RWPE2 (cell line): ENCODE measurements around the gene TNS3.

Experiments used
- ATAC-seq: fragments of 200-7000 bp; cut with Tn5 transposase; 3 replicates; pipeline ENCODE4 v1.9.1; 2021; ENCODE audit warnings: low read depth
- DNase-seq: peaks from one replicate; pipeline ENCODE4 v3.0.0-alpha.2; 2020; ENCODE audit warnings: low spot score
- H3K27ac ChIP-seq: fragments of 450-650 bp; 2 replicates; pipeline ENCODE4 v1.5.1; 2017; ENCODE audit warnings: mild to moderate bottlenecking; ENCODE audit not compliant: poor library complexity, severe bottlenecking
- H3K27me3 ChIP-seq: fragments of 250-450 bp; sonication (Bioruptor Pico); 2 replicates; pipeline ENCODE4 v1.5.1; 2021; ENCODE audit warnings: mild to moderate bottlenecking, moderate library complexity; ENCODE audit not compliant: insufficient read depth, poor library complexity, severe bottlenecking
- H3K36me3 ChIP-seq: fragments of 250-450 bp; sonication (Bioruptor Pico); 2 replicates; pipeline ENCODE4 v1.5.1; 2020; ENCODE audit warnings: low read depth, mild to moderate bottlenecking, moderate library complexity
- H3K4me1 ChIP-seq: fragments of 250-450 bp; sonication (Bioruptor Pico); 2 replicates; pipeline ENCODE4 v1.5.1; 2021; ENCODE audit warnings: mild to moderate bottlenecking, moderate library complexity; ENCODE audit not compliant: insufficient read depth, poor library complexity, severe bottlenecking
- H3K4me3 ChIP-seq: fragments of 250-450 bp; sonication (Bioruptor Pico); 2 replicates; pipeline ENCODE4 v1.5.1; 2021; ENCODE audit warnings: mild to moderate bottlenecking, moderate library complexity; ENCODE audit not compliant: severe bottlenecking
- H3K9me3 ChIP-seq: fragments of 250-450 bp; sonication (Bioruptor Pico); 2 replicates; pipeline ENCODE4 v1.5.1; 2021; ENCODE audit warnings: mild to moderate bottlenecking, moderate library complexity; ENCODE audit not compliant: severe bottlenecking
- TF ChIP-seq, protein P1 (sequence below): fragments of 450-650 bp; IDR thresholded peaks from one replicate; pipeline ENCODE4 v1.5.1; 2017; ENCODE audit warnings: mild to moderate bottlenecking, moderate library complexity; ENCODE audit not compliant: poor library complexity, severe bottlenecking

The TNS3 gene

GRCh38 chr7:47573758-47574481, 8.0 kb downstream of the TNS3 start:
- no peak for DNase-seq
- H3K27ac ChIP-seq, result peak overlapping the region; percentile 88
- peaks cover 63% of the 10 kb centered on the region for H3K4me1 ChIP-seq

GRCh38 chr7:47572939-47573757, 8.8 kb downstream of the TNS3 start:
- peaks cover 39% of the 10 kb centered on the region for H3K36me3 ChIP-seq
- TF ChIP-seq, protein P1, sequence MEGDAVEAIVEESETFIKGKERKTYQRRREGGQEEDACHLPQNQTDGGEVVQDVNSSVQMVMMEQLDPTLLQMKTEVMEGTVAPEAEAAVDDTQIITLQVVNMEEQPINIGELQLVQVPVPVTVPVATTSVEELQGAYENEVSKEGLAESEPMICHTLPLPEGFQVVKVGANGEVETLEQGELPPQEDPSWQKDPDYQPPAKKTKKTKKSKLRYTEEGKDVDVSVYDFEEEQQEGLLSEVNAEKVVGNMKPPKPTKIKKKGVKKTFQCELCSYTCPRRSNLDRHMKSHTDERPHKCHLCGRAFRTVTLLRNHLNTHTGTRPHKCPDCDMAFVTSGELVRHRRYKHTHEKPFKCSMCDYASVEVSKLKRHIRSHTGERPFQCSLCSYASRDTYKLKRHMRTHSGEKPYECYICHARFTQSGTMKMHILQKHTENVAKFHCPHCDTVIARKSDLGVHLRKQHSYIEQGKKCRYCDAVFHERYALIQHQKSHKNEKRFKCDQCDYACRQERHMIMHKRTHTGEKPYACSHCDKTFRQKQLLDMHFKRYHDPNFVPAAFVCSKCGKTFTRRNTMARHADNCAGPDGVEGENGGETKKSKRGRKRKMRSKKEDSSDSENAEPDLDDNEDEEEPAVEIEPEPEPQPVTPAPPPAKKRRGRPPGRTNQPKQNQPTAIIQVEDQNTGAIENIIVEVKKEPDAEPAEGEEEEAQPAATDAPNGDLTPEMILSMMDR, result no peak
- no peaks in the 10 kb centered on the region for H3K9me3 ChIP-seq
- peaks cover 55% of the 10 kb centered on the region for H3K4me1 ChIP-seq
- no peak for DNase-seq
- H3K4me3 ChIP-seq, result no peak overlapping the region
- no peaks in the 10 kb centered on the region for H3K27me3 ChIP-seq
- no peak for ATAC-seq
- peak overlapping the region; percentile 88 for H3K27ac ChIP-seq

More at GRCh38 chr7:47573758-47574481, 8.0 kb downstream of the TNS3 start:
- TF ChIP-seq, protein P1, result no peak
- peaks cover 40% of the 10 kb centered on the region for H3K36me3 ChIP-seq
- H3K9me3 ChIP-seq, result no peaks in the 10 kb centered on the region
- no peak overlapping the region for H3K4me3 ChIP-seq
- H3K27me3 ChIP-seq, result no peaks in the 10 kb centered on the region
- ATAC-seq, result peak; percentile 51

- TF ChIP-seq, protein P1, result no peak
- DNase-seq, result no peak
- H3K4me3 ChIP-seq, result no peak overlapping the region
- no peaks in the 10 kb centered on the region for H3K27me3 ChIP-seq
- H3K9me3 ChIP-seq, result no peaks in the 10 kb centered on the region
- H3K4me1 ChIP-seq, result peaks cover 49% of the 10 kb centered on the region
- peak overlapping the region; percentile 88 for H3K27ac ChIP-seq
- H3K36me3 ChIP-seq, result peaks cover 40% of the 10 kb centered on the region
- ATAC-seq, result no peak; the same call in 2 of the 3 replicates
Observed at GRCh38 chr7:47572094-47572445, 9.8 kb downstream of the TNS3 start.

DNA sequence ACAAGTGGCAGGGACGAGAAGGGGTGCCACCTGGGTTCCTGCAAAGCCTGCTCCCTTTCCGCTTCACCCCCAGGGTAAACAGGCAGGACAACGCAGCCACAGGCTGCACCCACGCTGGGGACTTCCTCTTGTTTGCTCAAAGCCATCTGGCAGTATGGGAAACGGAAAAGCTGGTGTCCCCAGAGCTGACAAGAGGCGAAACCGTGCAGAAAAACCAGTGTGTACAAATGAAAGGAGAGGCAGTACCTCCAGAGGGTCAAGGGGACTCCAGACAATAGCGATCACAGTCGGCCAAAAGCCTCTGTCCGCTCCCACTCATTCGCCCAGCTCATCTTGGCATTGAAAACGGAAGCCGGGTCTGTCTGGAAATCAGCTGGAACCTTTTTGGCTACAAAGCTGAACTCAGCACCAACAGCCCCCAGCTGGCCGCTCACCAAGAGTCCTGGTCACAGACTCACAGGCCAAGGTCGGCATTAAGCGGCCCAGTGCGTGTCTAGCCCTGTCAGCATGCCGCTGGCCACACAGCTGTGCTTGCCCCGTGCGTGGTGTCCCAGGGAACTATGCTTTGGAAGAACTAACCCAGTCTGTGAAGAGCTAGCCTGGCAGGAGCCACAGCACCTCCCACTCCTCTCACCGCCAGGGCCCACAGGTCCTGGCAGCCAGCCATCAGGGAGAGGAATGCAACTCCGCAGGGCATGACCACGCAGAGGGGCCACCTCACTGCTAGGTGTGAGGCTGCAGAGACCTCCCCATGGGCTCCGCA, 10.4 kb downstream of the TNS3 start:
- H3K4me3 ChIP-seq, result no peak overlapping the region
- peaks cover 43% of the 10 kb centered on the region for H3K4me1 ChIP-seq
- TF ChIP-seq, protein P1, result no peak
- no peaks in the 10 kb centered on the region for H3K9me3 ChIP-seq
- peaks cover 35% of the 10 kb centered on the region for H3K36me3 ChIP-seq
- H3K27ac ChIP-seq, result peak overlapping the region; percentile 88
- no peaks in the 10 kb centered on the region for H3K27me3 ChIP-seq
- ATAC-seq, result peak; percentile 71
- DNase-seq, result peak; percentile 82
